ENCODE data around the gene ANKUB1. TPM values are rescaled to one million over a fixed set of nuclear protein-coding genes. Genes with fewer than 3 reads are reported as not detected.
"Not testable (repeated sequence)": the region's sequence is repeated elsewhere in the genome, so short reads cannot be mapped to it uniquely, and the experiment has no call there.

ANKUB1 gene
- 0.08 TPM in 1 of 2 replicates, not detected in the other for total RNA-seq (2014; rRNA removed; shearing (Covaris generic))
- polyA plus RNA-seq (2015; cell fraction: cytosol; rRNA removed): not detected in 2 replicates
- not detected in 2 replicates for polyA plus RNA-seq (2015; cell fraction: nucleus; rRNA removed)

GRCh38 chr3:149792452-149793270, at the start of gene ANKUB1:
ANKUB1 (minus strand) TSS chr3:149792554; CDS start chr3:149792366, 188 bp downstream.
- no peak for DNase-seq (ENCODE audit: low read depth, low spot score)
- in situ Hi-C loops (cut with HindIII; ENCODE audit: low pct_unique_long_range_greater_than_20kb, low sequenced_read_pairs): no loop called here

- in situ Hi-C loops (cut with HindIII; ENCODE audit: low pct_unique_long_range_greater_than_20kb, low sequenced_read_pairs): no loop called here
- DNase-seq (ENCODE audit: low read depth, low spot score): no peak
These were observed 47.5 kb upstream of the ANKUB1 start for GRCh38 chr3:149839896-149840295.

GRCh38 chr3:149839469-149839868, 47.1 kb upstream of the ANKUB1 start:
- DNase-seq (ENCODE audit: low read depth, low spot score); in situ Hi-C loops (cut with HindIII; ENCODE audit: low pct_unique_long_range_greater_than_20kb, low sequenced_read_pairs): not testable (repeated sequence)

GRCh38 chr3:149838491-149838890, 46.1 kb upstream of the ANKUB1 start:
- DNase-seq (ENCODE audit: low read depth, low spot score); in situ Hi-C loops (cut with HindIII; ENCODE audit: low pct_unique_long_range_greater_than_20kb, low sequenced_read_pairs): not testable (repeated sequence)

GRCh38 chr3:149833241-149833640, 40.9 kb upstream of the ANKUB1 start:
- no peak for DNase-seq (ENCODE audit: low read depth, low spot score)
- in situ Hi-C loops (cut with HindIII; ENCODE audit: low pct_unique_long_range_greater_than_20kb, low sequenced_read_pairs): no loop called here

GRCh38 chr3:149832086-149832485, 39.7 kb upstream of the ANKUB1 start:
- in situ Hi-C loops (cut with HindIII; ENCODE audit: low pct_unique_long_range_greater_than_20kb, low sequenced_read_pairs): no loop called here
- no peak for DNase-seq (ENCODE audit: low read depth, low spot score)

GRCh38 chr3:149831321-149831720, 39.0 kb upstream of the ANKUB1 start:
- DNase-seq (ENCODE audit: low read depth, low spot score): no peak
- in situ Hi-C loops (cut with HindIII; ENCODE audit: low pct_unique_long_range_greater_than_20kb, low sequenced_read_pairs): no loop called here

GRCh38 chr3:149830902-149831301, 38.5 kb upstream of the ANKUB1 start:
- in situ Hi-C loops (cut with HindIII; ENCODE audit: low pct_unique_long_range_greater_than_20kb, low sequenced_read_pairs): no loop called here
- no peak for DNase-seq (ENCODE audit: low read depth, low spot score)

GRCh38 chr3:149829631-149830030, 37.3 kb upstream of the ANKUB1 start:
- in situ Hi-C loops (cut with HindIII; ENCODE audit: low pct_unique_long_range_greater_than_20kb, low sequenced_read_pairs); DNase-seq (ENCODE audit: low read depth, low spot score): not testable (repeated sequence)

- no peak for DNase-seq (ENCODE audit: low read depth, low spot score)
- in situ Hi-C loops (cut with HindIII; ENCODE audit: low pct_unique_long_range_greater_than_20kb, low sequenced_read_pairs): no loop called here
These were observed 36.0 kb upstream of the ANKUB1 start for GRCh38 chr3:149828390-149828789.

GRCh38 chr3:149826636-149827035, 34.3 kb upstream of the ANKUB1 start:
- in situ Hi-C loops (cut with HindIII; ENCODE audit: low pct_unique_long_range_greater_than_20kb, low sequenced_read_pairs): no loop called here
- no peak for DNase-seq (ENCODE audit: low read depth, low spot score)

- DNase-seq (ENCODE audit: low read depth, low spot score): no peak
- in situ Hi-C loops (cut with HindIII; ENCODE audit: low pct_unique_long_range_greater_than_20kb, low sequenced_read_pairs): no loop called here
These were observed 27.8 kb upstream of the ANKUB1 start for GRCh38 chr3:149820183-149820582.

GRCh38 chr3:149819432-149819831, 27.1 kb upstream of the ANKUB1 start:
- in situ Hi-C loops (cut with HindIII; ENCODE audit: low pct_unique_long_range_greater_than_20kb, low sequenced_read_pairs): no loop called here
- DNase-seq (ENCODE audit: low read depth, low spot score): no peak

- in situ Hi-C loops (cut with HindIII; ENCODE audit: low pct_unique_long_range_greater_than_20kb, low sequenced_read_pairs): no loop called here
- DNase-seq (ENCODE audit: low read depth, low spot score): peak; percentile 74
These were observed 24.6 kb upstream of the ANKUB1 start for GRCh38 chr3:149816986-149817385.

- in situ Hi-C loops (cut with HindIII; ENCODE audit: low pct_unique_long_range_greater_than_20kb, low sequenced_read_pairs): no loop called here
- DNase-seq (ENCODE audit: low read depth, low spot score): no peak
These were observed 24.0 kb upstream of the ANKUB1 start for GRCh38 chr3:149816311-149816710.

GRCh38 chr3:149815728-149816127, 23.4 kb upstream of the ANKUB1 start:
- no peak for DNase-seq (ENCODE audit: low read depth, low spot score)
- in situ Hi-C loops (cut with HindIII; ENCODE audit: low pct_unique_long_range_greater_than_20kb, low sequenced_read_pairs): no loop called here

GRCh38 chr3:149815321-149815720, 23.0 kb upstream of the ANKUB1 start:
- no peak for DNase-seq (ENCODE audit: low read depth, low spot score)
- in situ Hi-C loops (cut with HindIII; ENCODE audit: low pct_unique_long_range_greater_than_20kb, low sequenced_read_pairs): no loop called here

GRCh38 chr3:149813367-149814281, 21.3 kb upstream of the ANKUB1 start:
- peak; percentile 62 for DNase-seq (ENCODE audit: low read depth, low spot score)
- in situ Hi-C loops (cut with HindIII; ENCODE audit: low pct_unique_long_range_greater_than_20kb, low sequenced_read_pairs): no loop called here
